HG03521 (cell line): ENCODE measurements around the gene ZNF831.

Experiments
- ATAC-seq: cut with Tn5 transposase; IDR thresholded peaks from one replicate; pipeline ENCODE4 v1.9.1; 2021; ENCODE audit warnings: mild to moderate bottlenecking, moderate library complexity; ENCODE audit not compliant: unreplicated experiment

Gene ZNF831

DNA sequence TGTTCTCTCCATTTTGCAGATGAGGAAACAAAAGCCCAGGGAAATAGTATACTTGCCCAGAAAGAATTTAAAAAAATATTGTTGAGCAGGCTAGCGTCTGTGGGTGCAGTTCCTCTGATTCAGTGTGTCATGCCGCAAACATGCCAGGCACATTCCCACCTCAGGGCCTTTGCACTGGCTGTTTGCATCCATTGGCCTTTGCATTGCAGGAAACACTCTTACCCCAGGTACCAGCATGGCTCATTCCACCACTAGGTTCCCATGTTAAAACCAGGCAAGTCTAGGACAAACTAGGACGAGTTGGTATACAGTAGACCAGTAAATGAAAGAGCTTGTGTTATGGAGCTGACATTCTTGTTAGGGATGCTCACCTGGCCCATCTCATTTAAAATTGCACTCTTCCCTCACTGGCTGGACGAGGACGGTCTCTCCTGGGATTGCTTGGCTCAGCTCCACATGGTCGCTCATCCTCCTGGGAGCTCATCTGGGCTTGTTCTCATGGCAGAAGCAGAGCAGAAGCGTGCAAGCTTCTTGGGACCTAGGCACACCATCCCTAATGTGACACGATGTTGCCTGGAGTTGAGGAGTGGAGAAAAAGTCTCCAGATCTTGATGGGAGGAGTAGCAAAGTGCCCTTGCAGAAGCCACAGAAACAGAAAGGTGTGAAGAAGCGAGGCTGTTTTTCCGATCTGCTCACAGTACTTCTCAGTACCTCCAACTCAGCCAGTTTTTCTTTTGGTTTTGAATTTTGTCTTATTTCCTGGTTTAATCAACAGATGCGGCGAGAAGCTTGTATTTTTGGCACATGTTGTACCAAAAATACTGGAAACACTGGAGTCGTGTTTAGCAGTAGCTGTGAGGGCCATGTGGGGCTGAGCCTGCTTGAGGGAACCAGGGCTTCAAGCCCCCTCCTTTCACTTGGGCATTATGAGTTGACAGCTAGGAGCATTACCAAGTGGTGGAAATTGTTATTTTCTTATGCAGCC is 13.9 kb downstream of the ZNF831 start:
- ATAC-seq = no peak

DNA sequence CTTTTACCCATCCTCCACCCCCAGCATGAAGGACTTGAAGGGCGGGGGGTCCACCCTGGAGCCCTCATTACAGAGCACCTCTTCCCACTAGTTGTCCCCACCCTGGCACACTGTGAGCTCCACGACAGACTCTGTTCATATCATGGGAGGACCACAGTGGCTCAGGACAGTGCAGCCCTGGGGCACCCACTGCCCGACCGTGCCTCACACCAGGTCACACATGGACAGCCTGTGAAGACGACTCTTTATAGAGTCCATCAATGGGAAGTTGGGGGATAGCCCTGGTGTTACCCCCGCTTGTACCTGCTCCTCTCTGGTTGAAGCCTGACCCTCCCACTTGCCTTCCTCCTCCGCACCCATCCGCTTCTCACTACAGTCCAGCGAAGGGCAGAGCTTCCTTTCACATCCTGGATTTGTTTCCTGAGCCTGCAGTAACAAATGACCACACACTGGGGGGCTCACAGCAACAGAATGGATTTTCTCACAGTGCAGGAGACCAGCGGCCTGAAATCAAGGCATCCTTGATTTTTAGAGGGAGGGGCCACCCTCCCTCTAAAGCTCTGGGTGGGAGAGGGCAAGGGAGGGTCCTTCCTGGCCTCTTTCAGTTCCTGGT is 15.5 kb downstream of the ZNF831 start:
- ATAC-seq = no peak

DNA sequence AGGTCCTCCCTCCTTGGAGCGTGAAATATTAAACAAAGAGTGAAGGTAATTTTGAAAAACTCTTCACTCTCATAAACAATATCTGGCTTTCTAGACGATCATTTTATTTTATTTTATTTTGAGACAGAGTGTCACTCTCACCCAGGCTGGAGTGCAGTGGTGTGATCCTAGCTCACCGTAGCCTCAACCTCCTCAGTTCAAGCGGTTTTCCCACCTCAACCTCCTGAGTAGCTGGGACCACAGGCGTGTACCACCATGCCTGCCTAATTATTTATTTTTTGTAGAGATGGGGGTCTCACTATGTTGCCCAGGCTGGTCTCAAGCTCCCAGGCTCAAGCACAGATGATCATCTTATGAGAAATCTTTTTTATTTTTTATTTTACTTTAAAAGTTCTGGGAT is 16.4 kb downstream of the ZNF831 start:
- ATAC-seq = no peak

DNA sequence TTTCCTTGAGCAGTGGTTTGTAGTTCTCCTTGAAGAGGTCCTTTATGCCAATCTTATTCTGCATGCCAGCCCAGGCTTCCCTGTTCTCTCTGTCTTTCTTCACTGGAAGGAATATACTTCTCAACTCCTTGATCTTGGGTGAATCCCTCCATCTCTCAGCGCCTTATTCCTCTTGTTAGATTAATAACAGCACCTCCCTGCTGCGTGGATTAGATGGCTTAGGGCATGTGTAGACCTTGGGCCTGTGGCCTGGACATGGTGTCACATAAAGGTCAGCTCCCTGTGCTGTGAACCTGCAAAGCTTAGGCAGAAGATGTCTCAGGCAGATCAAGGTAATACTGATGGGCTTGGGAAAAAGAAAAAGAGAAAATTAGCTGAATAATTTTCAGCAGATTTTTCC is 18.3 kb downstream of the ZNF831 start:
- ATAC-seq = no peak

DNA sequence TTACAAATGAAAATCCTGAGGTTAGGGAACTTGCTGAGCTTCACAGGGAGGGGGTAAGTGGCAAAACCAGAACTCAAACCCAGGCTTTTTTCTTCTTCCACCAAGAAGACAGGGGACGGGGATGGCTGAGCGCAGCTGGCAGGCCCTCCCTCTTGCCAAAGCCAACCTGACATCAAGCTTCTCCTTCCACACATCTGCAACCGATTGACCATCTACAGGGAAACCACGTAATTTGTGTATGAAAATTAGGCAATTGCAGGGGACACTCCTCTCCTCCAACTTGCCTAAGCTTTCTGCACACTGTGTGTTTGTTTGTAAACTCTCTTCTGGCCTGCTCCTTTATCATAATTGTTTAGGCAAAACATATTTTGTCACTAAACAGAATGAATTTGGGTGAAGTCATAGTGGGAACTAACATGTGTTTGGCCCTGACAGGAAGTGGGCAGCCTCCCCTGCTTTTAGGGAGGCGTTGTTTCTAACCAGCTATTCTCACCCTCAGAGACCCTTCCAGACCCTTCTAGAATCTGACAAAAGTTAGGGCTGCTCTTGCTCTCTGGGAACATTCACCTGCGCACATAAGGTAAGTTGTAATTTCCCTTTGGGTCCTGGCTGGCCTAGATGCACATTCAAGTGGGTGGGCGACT is 18.9 kb downstream of the ZNF831 start:
- ATAC-seq = no peak

DNA sequence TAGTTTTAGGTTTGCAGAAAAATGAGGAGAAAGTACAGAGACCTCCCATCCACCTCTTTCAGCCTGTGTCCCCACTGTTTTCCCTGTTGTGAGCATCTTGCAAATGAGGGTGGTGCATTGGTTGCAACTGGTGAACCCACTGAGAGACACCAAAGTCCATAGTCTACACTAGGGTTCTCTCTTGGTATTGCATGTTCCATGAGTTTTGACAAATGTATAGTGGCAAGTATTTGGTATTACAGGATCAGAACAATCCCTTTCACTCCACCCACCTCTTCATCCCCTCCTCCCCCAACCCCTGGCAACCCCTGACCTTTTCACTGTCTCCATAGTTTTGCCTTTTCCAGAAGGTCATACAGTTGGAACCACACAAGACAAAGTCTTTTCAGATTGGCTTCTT is 20.1 kb downstream of the ZNF831 start:
- no peak for ATAC-seq

DNA sequence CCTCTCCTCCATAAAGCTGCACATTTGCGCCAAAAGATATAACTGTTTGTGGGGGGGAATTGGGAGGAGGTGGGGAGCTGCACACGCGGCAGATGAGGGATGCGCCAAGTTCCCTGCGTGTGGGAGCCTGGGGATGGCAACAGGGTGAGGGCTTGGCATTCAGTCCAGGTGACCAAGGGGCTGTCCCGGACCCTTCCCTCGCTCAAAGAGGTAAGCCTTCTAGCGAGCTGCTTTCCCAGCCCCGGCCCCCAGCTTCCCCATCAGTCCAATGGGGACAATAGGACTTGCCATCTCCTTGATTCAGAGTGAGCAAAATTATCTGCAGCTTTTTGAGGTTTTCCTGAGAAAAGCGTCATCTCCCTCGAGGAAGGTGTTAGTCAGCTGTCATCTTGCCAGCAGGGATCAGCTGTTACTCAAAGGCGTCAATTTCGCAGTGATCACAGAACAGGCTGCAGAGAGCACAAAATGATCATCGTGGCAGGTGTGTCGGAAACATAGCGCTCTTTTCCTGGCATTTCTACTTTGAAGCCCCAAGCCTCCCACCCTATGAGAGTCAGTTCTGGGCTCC is 21.3 kb downstream of the ZNF831 start:
- ATAC-seq = no peak

DNA sequence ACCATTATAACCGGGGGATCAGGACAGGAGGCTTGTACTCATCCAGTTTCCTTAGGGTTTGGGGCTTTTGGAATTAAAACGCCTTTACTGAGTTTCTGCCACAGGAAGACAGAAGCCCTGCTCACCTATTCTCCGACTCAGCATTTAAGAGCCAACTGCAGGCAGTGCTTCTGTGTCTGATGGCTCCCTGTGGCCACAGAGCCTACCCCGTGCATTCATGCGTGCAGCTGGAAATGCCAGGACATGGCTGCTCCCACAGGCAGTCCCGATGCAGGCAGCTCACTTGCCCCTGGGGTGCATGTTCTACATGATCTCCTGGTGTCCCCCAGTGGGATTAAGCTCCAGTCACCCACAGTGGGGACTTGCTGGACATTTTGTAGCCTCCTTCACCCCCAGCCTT is 22.2 kb downstream of the ZNF831 start:
- no peak for ATAC-seq

DNA sequence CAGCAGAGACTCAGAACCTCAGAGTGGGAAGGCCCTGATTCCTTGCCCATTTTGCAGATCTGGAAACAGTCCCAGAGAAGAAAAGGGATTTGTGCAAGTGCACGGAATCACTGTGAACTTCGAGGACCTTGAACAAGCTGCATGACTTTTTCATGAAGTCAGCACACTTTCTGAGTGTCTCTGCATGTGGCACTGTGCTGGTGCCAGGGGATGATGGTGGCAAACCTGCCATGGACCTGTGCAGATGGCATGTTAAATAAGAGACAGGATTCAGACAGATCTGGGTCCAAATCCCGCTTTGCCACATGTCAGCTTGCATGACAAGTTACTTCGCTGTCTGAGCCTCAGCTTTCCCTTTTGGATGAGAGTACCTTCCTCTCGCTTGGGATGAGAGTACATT is 26.8 kb downstream of the ZNF831 start:
- no peak for ATAC-seq

DNA sequence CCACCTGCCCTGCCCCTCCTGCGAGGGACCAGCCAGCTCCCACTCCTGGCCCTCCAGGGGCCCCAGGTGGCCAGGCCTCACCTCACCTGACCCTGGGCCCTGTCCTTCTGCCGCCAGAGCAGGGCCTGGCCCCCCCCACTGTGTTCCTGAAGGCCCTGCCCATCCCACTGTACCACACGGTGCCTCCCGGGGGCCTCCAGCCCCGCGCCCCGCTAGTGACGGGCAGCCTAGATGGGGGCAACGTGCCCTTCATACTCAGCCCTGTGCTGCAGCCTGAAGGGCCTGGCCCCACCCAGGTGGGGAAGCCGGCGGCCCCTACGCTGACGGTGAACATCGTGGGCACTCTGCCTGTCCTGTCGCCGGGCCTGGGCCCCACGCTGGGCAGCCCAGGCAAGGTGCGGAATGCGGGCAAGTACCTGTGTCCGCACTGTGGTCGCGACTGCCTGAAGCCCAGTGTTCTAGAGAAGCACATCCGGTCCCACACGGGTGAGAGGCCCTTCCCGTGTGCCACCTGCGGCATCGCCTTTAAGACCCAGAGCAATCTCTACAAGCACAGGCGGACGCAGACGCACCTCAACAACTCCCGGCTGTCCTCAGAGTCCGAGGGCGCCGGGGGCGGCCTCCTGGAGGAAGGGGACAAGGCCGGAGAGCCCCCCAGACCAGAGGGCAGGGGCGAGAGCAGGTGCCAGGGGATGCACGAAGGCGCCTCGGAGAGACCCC is 27.6 kb downstream of the ZNF831 start:
- ATAC-seq = no peak

DNA sequence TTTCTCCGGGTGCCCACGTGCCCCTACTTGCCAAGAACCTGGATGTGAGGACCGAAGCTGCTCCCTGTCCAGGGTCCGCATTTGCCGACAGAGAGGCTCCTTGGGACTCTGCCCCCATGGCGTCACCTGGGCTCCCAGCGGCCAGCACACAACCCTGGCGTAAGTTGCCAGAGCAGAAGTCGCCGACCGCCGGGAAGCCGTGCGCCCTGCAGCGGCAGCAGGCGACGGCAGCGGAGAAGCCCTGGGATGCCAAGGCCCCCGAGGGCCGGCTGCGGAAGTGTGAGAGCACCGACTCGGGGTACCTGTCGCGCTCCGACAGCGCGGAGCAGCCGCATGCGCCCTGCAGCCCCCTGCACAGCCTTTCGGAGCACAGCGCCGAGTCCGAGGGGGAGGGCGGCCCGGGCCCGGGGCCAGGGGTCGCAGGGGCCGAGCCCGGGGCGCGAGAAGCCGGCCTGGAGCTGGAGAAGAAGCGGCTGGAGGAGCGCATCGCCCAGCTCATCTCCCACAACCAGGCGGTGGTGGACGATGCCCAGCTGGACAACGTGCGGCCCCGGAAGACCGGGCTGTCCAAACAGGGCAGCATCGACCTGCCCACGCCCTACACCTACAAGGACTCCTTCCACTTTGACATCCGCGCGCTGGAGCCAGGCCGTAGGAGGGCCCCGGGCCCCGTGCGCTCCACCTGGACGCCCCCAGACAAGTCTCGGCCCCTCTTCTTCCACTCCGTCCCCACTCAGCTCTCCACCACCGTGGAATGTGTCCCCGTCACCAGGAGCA is 28.3 kb downstream of the ZNF831 start:
- no peak for ATAC-seq

DNA sequence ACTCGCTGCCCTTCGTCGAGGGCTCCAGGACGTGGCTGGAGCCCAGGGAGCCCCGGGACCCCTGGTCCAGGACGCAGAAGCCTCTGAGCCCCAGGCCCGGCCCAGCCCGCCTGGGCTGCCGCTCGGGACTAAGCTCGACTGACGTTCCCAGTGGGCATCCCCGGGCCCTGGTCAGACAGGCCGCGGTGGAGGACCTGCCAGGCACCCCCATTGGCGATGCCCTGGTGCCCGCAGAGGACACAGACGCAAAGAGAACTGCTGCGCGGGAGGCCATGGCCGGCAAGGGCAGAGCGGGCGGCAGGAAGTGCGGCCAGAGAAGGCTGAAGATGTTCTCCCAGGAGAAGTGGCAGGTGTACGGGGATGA is 28.9 kb downstream of the ZNF831 start:
- no peak for ATAC-seq

DNA sequence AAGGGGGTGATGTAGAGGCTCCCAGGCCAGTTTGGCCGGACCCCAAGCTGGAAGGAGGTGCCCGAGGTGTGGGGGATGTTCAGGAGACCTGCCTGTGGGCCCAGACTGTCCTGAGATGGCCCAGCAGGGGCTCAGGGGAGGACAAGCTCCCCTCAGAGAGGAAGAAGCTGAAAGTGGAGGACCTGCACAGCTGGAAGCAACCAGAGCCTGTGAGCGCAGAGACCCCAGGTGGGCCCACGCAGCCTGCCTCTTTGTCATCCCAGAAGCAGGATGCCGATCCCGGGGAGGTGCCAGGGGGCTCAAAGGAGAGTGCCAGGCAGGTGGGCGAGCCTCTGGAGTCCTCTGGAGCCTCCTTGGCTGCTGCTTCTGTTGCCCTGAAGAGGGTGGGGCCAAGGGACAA is 29.7 kb downstream of the ZNF831 start:
- no peak for ATAC-seq

DNA sequence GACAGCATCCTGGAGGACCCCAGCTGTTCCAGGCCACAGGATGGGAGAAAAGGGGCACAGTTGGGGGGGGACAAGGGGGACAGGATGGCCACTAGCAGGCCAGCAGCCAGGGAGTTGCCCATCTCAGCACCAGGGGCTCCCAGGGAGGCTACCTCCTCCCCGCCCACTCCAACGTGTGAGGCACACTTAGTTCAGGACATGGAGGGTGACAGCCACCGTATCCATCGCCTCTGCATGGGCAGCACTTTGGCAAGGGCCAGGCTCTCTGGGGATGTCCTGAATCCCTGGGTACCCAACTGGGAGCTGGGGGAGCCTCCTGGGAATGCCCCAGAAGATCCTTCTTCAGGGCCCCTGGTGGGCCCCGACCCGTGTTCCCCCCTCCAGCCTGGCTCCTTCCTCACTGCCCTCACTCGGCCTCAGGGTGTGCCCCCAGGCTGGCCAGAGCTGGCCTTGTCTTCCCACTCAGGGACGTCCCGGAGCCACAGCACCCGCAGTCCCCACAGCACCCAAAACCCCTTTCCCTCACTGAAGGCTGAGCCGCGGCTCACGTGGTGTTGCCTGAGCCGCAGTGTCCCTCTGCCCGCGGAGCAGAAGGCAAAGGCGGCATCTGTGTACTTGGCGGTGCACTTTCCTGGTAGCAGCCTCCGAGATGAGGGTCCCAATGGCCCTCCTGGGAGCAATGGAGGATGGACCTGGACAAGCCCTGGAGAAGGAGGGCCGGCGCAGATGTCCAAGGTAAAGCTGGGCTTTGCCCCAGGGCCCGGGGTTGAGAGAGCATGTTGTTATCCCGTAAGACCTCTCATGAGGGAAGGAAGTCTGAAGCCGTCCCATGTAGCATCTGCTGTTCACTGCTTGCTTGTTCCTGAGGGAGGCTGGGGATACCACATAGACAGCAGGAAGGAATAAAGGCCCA is 30.7 kb downstream of the ZNF831 start:
- ATAC-seq = no peak

DNA sequence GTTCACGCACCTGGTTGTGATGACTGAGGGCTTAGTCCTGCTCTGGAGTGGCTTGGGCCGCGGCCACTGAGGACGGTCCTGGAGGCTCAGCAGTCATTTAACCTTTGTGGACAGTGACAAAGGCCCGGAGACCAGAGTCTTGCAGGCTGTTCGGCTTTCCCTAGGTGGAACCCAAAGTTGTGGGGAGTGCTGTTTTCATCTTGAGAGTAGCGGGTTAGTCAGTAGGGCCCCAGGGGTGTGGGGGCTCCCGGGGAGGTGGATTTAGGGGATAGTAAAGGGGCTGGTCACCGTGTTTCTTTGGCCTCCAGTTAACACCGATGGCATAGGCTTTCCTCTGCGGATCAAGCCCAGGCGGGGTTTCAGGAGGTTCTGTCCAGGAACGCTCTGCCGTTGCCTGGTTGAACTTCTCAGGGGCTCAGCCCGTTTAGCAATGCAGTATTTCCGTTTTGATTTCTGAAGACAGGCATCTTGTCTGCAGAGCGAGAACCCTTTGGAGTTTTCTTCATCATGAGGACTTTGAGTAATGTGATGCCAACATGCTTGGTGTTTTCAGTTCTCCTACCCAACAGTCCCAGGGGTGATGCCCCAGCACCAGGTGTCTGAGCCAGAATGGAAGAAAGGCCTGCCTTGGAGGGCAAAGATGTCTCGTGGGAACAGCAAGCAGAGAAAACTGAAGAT is 31.8 kb downstream of the ZNF831 start:
- ATAC-seq = no peak

DNA sequence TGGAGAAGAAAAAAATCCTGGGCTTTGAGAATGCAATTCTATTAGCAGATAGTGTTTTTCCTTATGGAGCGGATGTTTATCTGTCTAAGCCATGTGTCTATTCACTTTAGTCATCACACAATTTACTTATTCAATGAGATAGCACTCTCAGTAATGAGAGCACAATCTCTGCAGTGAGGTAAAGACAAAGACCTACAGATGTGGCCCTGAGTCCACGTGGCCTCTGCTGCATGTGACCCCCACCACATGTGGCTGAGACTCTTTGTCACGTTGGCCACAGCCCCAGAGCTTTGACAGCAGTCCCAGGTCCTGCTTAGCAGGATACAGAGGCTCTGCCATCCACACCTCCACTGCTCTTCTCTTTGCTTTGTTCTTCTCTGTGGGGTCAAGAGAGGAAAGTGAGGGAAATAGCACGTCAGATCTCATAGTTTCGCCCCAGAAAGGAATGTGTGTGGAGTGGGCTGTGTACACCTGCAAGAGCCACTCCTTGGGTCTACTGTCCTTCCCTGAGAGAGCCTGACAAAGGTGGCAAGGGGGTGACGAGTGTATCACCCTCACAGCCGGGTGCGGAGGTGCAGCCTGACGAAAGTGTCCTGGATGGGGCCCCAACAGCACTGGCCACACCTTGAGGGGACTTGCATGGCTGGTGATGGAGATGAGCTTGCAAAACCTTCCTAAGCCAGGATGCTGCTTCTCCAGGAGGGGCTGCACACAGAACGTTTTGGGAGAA is 40.7 kb downstream of the ZNF831 start:
- no peak for ATAC-seq

DNA sequence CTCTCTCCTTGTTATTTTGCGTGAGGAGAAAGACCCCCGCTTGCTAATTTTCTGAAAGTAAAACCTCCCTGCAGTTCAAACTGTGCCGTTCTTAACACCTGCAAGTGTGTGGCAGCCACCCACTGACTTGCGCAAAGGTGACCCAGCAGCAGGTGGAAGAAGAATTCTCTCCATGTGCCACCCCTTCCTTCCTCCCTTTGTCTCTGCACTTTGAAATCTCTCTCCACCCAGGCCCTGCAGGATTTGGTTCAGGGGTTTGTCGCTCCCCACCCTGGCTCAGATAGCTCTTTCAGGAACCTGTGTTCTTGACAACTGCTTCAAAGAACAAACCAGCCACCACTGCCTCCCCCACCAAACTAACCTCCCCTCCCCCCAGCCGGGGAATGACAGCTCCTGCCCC is 41.4 kb downstream of the ZNF831 start:
- no peak for ATAC-seq

DNA sequence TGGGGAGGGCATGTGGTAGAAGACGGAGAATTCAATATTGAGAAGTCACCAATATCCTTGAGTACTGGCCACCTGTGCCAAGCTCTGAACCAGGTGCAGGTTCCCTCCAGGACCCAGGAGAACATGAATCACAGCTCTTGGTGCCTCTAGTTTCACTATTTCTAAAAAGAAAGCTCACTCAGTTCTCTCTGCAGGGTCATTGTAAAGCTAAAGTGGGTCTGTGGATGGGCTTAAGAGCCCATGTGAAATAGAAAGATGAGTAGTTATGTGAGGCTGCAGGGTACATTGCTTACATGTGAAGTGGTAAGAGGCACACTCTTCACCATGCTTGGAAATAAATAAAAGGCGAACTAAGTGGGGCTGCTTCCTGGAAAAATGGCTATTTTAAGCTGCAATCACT is 43.6 kb downstream of the ZNF831 start:
- ATAC-seq = no peak
